ENCODE measurements around the gene NKX6-2.

Gene NKX6-2

DNA sequence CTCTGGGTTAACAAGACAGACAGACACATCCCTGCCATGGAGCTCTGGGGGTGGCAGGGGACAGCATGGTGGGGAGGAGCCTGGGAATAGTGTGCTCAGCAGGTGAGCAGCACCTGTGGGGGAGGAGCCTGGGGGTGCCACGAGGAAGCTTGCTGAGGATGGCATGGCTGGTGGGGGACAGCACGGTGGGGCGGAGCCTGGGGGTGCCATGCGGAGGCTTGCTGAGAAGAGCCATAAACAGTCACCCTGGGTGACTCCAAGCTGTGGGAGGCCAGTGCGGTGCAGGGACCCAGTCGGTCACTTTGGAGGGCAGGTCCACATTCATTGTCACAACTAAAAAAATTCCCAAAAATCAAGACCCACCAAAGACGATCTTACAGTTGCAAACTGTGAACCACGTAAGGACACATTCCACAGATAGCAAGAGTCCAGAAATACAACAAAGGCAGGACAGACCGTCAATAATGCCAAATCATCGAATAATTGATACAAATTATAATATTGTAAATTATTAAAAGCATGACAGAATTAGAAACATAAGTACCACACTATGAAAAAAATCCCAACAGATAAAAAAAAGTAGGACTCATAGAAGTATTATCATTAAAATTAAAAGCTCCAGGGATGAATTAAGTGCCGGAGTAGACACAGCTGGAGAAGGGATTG, 24.4 kb downstream of the NKX6-2 start:
- no peak overlapping the region for H3K4me3 ChIP-seq (ENCODE audit: low read depth, low read length)
- H3K27ac ChIP-seq (ENCODE audit: extremely low read depth, low read depth, low read length) = no peak overlapping the region
- TF ChIP-seq ZNF311 (tag by site-specific recombination; IDR thresholded peaks at IDR 0.05; ENCODE audit: borderline replicate concordance) (no peak), ZIC2 (tag by site-specific recombination; IDR thresholded peaks at IDR 0.05) (peak; percentile 28; the same call in 1 of the 2 replicates)
- H3K36me3 ChIP-seq (ENCODE audit: control insufficient read depth in 2 of 2, insufficient read depth in 1 of 2, low read length in 2 of 2) = peaks cover 0 to 2% of the 10 kb centered on the region in 2 experiments; a peak in 1 of 3 replicates
- no peaks in the 10 kb centered on the region for H3K4me1 ChIP-seq (ENCODE audit: control insufficient read depth, insufficient read depth, low read length)
- POLR2A ChIA-PET = no interaction called here
- CTCF ChIA-PET = no interaction called here
- H3K9me3 ChIP-seq (ENCODE audit: control insufficient read depth, insufficient read depth, low read depth, low read length) = no peaks in the 10 kb centered on the region

- no peak overlapping the region for H3K4me3 ChIP-seq (ENCODE audit: low read depth, low read length)
- no peaks in the 10 kb centered on the region for H3K9me3 ChIP-seq (ENCODE audit: control insufficient read depth, insufficient read depth, low read depth, low read length)
- TF ChIP-seq ZNF404 (tag by site-specific recombination; IDR thresholded peaks at IDR 0.05) = no peak
- no peak for TF ChIP-seq WT1 (tag by site-specific recombination; IDR thresholded peaks at IDR 0.05)
- TF ChIP-seq ZNF394 (tag by site-specific recombination; IDR thresholded peaks at IDR 0.05; ENCODE audit: borderline replicate concordance) = no peak
- TF ChIP-seq ZBTB20 (tag by site-specific recombination; IDR thresholded peaks at IDR 0.05) = no peak
- no peak for TF ChIP-seq SCRT1 (tag by site-specific recombination; IDR thresholded peaks at IDR 0.05; ENCODE audit: borderline replicate concordance)
- TF ChIP-seq ZNF837 (tag by site-specific recombination; IDR thresholded peaks at IDR 0.05) = no peak
- TF ChIP-seq ZFP3 (tag by site-specific recombination; IDR thresholded peaks at IDR 0.05; ENCODE audit: low read depth) = no peak
- no peaks in the 10 kb centered on the region for H3K4me1 ChIP-seq (ENCODE audit: control insufficient read depth, insufficient read depth, low read length)
- CTCF ChIA-PET = interaction anchor here (1.0 kb wide), 1 partner anchor 145 kb away, joined by 3 read pairs; no protein-coding TSS in a partner anchor
- POLR2A ChIA-PET = no interaction called here
- peaks cover 0 to 15% of the 10 kb centered on the region in 2 experiments; a peak in 1 of 3 replicates for H3K36me3 ChIP-seq (ENCODE audit: control insufficient read depth in 2 of 2, insufficient read depth in 1 of 2, low read length in 2 of 2)
- H3K27ac ChIP-seq (ENCODE audit: extremely low read depth, low read depth, low read length) = no peak overlapping the region
These were observed 27.1 kb downstream of the NKX6-2 start for GRCh38 chr10:132758865-132759264.

DNA sequence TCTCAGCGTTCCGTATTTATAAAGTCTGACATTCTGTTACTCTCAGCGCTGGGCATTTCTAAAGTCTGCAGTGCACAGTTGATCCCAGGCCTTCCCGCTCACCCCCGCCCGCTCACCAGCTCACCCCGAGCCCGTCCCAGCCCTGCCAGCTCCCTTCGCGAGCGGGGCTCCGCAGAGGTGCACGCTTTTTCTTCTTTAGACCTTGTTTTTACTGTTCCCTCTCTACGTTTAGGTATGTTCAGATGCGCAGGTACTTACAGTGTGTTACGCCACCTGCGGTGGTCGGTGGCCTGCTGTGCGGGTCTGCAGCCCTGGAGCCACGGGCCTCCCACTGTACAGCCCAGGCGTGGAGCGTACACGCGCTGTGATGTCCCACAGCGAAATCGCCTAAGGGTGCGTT, 28.8 kb downstream of the NKX6-2 start:
- no peak overlapping the region for H3K27ac ChIP-seq (ENCODE audit: extremely low read depth, low read depth, low read length)
- ChIA-PET POLR2A (no interaction called here), CTCF (no interaction called here)
- H3K4me1 ChIP-seq (ENCODE audit: control insufficient read depth, insufficient read depth, low read length) = no peaks in the 10 kb centered on the region
- H3K9me3 ChIP-seq (ENCODE audit: control insufficient read depth, insufficient read depth, low read depth, low read length) = no peaks in the 10 kb centered on the region
- no peak overlapping the region for H3K4me3 ChIP-seq (ENCODE audit: low read depth, low read length)
- TF ChIP-seq SP2 (tag by site-specific recombination; IDR thresholded peaks at IDR 0.05) (no peak), ZNF23 (tag by site-specific recombination; IDR thresholded peaks at IDR 0.05; ENCODE audit: borderline replicate concordance) (no peak), ZNF558 (tag by site-specific recombination; IDR thresholded peaks at IDR 0.05) (no peak), ZNF555 (tag by site-specific recombination; conservative IDR thresholded peaks at IDR 0.05) (no peak), ZNF610 (tag by site-specific recombination; IDR thresholded peaks at IDR 0.05; ENCODE audit: borderline replicate concordance) (no peak), ZEB2 (tag by site-specific recombination; IDR thresholded peaks at IDR 0.05) (no peak), YY1 (tag by site-specific recombination; IDR thresholded peaks at IDR 0.05) (no peak), OVOL3 (tag by site-specific recombination; IDR thresholded peaks at IDR 0.05) (no peak), ZNF707 (tag by site-specific recombination; IDR thresholded peaks at IDR 0.05) (no peak)
- TF ChIP-seq, protein P1, sequence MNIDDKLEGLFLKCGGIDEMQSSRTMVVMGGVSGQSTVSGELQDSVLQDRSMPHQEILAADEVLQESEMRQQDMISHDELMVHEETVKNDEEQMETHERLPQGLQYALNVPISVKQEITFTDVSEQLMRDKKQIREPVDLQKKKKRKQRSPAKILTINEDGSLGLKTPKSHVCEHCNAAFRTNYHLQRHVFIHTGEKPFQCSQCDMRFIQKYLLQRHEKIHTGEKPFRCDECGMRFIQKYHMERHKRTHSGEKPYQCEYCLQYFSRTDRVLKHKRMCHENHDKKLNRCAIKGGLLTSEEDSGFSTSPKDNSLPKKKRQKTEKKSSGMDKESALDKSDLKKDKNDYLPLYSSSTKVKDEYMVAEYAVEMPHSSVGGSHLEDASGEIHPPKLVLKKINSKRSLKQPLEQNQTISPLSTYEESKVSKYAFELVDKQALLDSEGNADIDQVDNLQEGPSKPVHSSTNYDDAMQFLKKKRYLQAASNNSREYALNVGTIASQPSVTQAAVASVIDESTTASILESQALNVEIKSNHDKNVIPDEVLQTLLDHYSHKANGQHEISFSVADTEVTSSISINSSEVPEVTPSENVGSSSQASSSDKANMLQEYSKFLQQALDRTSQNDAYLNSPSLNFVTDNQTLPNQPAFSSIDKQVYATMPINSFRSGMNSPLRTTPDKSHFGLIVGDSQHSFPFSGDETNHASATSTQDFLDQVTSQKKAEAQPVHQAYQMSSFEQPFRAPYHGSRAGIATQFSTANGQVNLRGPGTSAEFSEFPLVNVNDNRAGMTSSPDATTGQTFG (tag by site-specific recombination; IDR thresholded peaks at IDR 0.05; ENCODE audit: borderline replicate concordance) = no peak
- H3K36me3 ChIP-seq (ENCODE audit: control insufficient read depth in 2 of 2, insufficient read depth in 1 of 2, low read length in 2 of 2) = peaks cover 0 to 15% of the 10 kb centered on the region in 2 experiments; a peak in 1 of 3 replicates

Data from HEK293 (cell line).